Raji (cell line): ENCODE data around the gene LCE3A.

Experiments
- POLR2A ChIP-seq: IDR thresholded peaks from 2 replicates; pipeline ENCODE4 v1.6.1; 2011; ENCODE audit warnings: low read depth, low read length, control low read depth; ENCODE audit not compliant: insufficient read depth

The LCE3A gene

DNA sequence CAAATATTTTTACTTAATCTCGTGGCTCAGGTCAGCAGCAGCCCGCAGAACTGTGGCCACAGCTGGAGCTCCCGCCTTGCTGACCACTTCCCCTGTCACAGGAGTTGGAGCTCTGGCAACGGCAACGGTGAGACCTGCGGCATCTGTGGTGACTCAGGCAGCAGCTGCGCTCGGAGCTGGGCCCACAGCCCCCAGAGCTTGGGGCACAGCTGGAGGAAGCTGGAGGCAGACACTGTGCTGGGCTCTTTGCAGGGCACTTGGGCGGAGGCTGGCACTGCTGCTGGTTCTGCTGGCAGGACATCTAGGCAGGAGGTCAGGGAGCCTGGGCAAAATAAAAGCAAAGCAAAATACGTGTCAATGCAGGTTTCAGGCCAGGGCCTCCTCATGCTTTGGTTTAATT is at the start of gene LCE3A:
Gene LCE3A, minus strand, starts transcription at position 301 of the 400 bp plus-strand sequence. Its CDS starts 0 bp downstream, at position 301.
- no peak for TF ChIP-seq POLR2A

- TF ChIP-seq POLR2A = no peak
These were observed 44.7 kb upstream of the LCE3A start for GRCh38 chr1:152667648-152668047.

DNA sequence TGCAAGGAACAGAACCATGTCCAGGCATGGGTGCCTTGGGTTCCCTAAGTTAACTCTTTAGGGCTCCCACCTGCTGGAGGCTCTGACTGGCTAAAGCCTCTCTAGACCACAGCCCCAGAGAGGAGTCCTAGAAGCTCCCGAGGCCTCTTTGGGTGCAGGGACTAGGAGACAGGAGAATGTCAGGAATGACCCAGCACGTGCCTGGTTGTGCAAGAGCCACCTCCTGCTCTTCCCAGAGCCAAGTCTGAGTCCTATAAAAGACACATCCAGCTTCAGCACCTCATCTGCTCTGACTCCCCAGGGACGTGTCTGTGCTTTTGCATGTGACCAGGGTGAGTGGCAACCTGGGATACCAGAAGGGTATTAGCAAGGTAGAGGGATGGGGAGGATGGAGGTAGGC is 40.2 kb upstream of the LCE3A start, which contains the start of gene LCE2D:
Gene LCE2D, plus strand, starts transcription at position 283 of the 400 bp plus-strand sequence. CDS start 726 bp downstream, outside the sequence.
- TF ChIP-seq POLR2A = no peak

- no peak for TF ChIP-seq POLR2A
These were observed 35.7 kb upstream of the LCE3A start for GRCh38 chr1:152658649-152659048.

- no peak for TF ChIP-seq POLR2A
These were observed 34.8 kb upstream of the LCE3A start for GRCh38 chr1:152657677-152658076.

GRCh38 chr1:152656459-152656858 is 33.6 kb upstream of the LCE3A start:
- no peak for TF ChIP-seq POLR2A

DNA sequence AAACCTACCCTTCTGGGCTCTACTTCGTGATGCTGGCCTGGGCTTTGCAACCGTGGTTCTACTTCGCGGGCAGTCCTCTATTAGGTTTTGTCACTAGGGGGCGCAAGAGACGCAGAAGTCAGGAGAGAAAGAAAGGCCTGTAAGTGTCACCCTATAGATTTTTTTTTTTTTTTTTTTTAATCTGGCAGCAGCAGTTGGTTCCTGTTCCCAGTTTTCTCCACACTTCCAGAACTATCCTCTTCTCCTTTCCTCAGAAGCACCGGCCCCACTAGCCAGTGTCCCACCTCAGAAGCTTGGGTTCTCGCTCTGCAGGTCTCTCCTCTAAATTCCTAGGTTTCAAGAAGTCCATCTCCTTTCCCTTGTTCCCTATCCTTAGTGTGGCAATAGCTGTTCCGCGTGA is 31.2 kb upstream of the LCE3A start:
- no peak for TF ChIP-seq POLR2A

DNA sequence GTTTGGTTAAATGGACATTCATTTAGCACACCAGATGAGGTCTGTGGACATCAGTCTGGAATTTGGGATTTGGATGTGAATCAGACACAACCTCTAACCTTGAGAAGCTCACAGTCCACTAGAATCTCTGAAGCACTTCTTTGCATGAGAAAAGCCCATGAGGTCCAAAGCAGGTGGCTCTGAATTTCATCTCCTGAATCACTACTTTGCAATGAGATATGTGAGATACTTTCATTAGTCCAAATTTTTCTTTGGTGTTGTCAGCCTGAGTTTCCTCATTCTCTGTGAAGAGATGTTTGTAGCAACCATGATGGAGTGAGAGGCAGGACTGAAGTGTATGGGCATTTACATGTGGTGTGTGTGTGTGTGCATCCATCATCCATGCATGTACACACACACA is 23.8 kb upstream of the LCE3A start:
- TF ChIP-seq POLR2A = no peak

- TF ChIP-seq POLR2A = no peak
These were observed 22.2 kb upstream of the LCE3A start for GRCh38 chr1:152645146-152645545.

DNA sequence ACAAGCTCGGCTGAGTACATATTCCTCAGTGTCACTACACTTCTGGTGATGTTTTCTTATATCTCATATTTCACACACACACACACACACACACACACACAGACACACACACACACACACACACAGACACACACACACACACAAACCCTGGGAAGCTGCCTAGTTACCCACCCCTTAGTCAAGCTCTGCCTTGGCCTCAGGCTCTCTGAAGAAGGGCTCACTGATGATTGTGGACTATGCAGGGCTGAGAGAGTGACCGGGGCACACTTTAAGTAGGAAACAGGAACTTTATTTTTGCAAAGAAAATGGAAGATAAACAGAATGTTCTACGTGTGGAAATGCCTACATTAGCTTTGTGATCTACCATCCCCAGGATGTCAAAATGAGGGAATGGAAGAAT is 21.0 kb upstream of the LCE3A start:
- no peak for TF ChIP-seq POLR2A

DNA sequence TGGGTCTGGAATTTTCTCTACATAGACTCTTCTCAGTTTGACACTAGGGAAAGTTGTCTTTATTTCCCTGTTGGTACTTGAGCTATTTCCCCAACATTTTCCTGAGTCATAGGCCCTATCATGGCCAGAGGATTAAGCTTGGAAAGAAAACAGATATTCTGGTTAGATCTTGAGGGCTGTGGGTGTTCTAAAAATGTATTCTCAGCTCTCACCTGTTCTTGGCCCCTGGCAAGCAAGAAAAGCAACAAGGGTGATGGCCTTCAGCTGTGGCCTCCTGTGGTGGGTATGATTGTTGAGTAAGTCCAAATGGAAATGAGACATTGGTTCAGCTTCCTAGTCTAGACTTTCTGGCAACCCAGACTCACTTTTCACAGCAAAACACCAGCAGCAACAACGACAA is 17.4 kb upstream of the LCE3A start:
- TF ChIP-seq POLR2A = no peak

GRCh38 chr1:152630596-152630995 is 7.7 kb upstream of the LCE3A start:
- TF ChIP-seq POLR2A = no peak

- TF ChIP-seq POLR2A = no peak
These were observed 3.8 kb upstream of the LCE3A start for GRCh38 chr1:152626744-152627143.

GRCh38 chr1:152623203-152623844 is 421 bp upstream of the LCE3A start:
- TF ChIP-seq POLR2A = no peak

DNA sequence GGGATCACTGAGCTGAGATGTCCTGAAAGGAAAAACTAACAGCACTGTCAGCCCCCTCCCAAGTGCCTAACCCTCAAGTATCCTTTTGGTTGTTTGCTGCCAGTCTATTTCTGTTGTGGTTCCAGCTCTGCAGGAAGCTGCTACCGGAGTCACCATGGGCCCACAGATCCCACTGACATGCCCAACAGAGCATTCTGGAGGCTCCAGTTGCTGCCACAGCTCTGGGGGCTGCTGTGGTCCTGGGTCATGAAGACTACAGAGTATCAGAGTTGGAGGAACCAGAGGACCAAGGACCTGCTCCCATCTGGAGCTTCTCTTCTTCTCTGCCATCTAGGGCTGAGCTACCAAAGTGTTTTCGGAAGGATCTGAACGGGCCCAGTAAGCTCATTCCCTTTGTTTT is 910 bp downstream of the LCE3A start:
- no peak for TF ChIP-seq POLR2A

DNA sequence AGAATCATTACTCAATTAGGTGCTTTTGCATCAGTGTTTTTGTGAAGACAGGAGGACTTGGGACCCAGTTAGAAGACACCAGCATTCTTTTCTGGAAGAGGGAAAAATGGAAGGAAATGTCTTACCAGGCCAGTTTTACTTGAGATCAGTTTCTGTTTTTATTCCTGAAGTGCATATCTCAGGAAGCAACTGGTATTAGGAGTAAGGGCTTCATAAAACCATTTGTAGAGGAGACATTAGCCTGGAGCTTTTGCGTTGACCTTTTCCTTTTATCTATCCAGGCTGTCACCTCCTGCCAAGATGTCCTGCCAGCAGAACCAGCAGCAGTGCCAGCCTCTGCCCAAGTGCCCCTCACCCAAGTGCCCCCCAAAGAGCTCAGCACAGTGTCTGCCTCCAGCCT is 9.4 kb downstream of the LCE3A start, which contains the start of gene LCE3B:
Gene LCE3B, plus strand, starts transcription at position 301 of the 400 bp plus-strand sequence. Its CDS starts 0 bp downstream, at position 301.
- TF ChIP-seq POLR2A = no peak

DNA sequence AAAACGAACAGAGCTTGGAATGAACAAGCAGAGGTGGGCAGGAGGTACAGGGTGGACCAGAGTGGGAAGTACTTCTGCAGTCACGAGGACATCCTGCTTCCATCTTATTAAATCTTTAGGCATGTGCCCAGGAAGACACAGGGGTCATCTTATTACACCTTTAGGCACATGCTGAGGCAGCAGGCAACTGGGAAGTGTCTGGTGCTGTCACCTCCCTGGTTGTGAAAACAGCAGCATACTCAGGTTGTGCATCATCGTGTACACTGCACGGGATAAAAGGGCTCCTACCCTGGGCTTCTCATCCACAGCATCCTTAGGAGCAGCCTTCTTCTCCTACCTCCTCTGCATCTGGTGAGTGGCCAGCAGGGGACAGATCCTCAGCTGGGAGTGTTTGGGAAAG is 23.0 kb downstream of the LCE3A start, which contains the start of gene LCE3C:
Gene LCE3C, plus strand, starts transcription at position 301 of the 400 bp plus-strand sequence. CDS start 498 bp downstream, outside the sequence.
- no peak for TF ChIP-seq POLR2A
